HTERT RPE-1 (cell line): Measurements from ENCODE around the gene PLOD2.

ENCODE experiments used
- in situ Hi-C: fragments of 300-500 bp; cut with MboI; formaldehyde crosslinking; loops from 4 replicates; pipeline ENCODE4 v1.14.3; 2020; ENCODE audit warnings: low sequenced_read_pairs

Gene PLOD2

DNA sequence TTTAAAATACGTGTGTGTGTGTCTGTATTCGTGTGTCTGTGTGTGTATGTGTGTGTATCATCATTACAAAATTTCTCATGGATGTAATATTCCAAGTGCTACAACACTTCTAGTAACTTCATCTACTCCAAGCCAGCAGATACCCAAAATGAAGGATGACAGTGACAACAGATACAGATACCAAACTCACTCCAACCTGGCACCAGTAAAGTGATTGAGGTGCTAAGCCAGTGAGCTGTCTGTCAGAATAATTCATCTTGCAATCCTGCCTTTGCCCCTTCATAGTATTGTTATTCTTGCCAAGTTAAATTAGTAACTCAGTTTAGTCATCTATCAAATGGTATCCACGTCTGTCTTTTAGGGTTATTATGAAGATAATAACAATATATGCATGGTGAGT is 58.1 kb downstream of the PLOD2 start:
- in situ Hi-C loops: no loop called here

- in situ Hi-C loops: no loop called here
Measured at GRCh38 chr3:146101538-146101937, 59.4 kb downstream of the PLOD2 start.

- in situ Hi-C loops: no loop called here
Measured at GRCh38 chr3:146100825-146101444, 60.0 kb downstream of the PLOD2 start.

DNA sequence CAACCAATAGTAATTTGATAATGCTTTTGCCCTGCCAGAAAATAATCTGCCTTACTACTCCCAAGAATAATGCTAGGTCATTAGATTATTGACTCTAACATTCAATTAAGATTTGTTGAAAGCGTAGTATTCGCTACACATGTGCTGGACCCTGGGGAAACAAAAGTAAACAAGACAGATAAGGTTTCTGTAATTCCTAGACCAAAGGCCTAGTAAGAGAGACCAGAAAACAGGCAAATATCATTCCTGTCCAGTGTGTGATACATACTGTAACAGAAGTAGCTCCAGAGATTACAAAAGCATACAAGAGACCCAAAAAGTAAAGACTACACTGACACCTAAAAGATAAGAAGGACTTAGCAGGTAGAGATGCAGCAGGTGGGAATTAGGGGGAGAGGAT is 60.8 kb downstream of the PLOD2 start:
- in situ Hi-C loops: no loop called here

- in situ Hi-C loops: no loop called here
Measured at GRCh38 chr3:146099316-146099715, 61.7 kb downstream of the PLOD2 start.

- in situ Hi-C loops: no loop called here
Measured at GRCh38 chr3:146093896-146094295, 67.1 kb downstream of the PLOD2 start.

GRCh38 chr3:146092230-146092629 is 68.8 kb downstream of the PLOD2 start:
- in situ Hi-C loops: no loop called here

GRCh38 chr3:146091397-146091796 is 69.6 kb downstream of the PLOD2 start:
- in situ Hi-C loops: no loop called here

DNA sequence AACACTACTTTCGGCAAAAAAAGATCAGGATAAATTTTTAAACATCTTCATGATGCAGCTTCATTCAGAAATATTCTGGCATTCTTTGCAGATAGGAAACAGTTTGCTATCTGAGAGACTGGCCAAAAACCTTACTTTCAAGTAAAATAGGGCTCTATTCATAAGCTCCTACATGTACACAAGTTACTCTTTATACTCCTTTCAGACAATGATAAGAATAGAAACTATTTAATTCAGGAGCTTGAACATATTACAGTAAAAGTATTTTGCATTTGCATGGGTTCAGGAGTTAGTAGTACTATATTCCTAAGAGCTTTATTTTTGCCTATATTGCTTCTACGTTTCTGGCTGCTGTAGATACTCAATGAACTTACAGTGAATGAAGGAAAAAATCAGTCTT is 70.5 kb downstream of the PLOD2 start:
- in situ Hi-C loops: no loop called here

- in situ Hi-C loops: no loop called here
Measured at GRCh38 chr3:146088840-146089239, 72.1 kb downstream of the PLOD2 start.

DNA sequence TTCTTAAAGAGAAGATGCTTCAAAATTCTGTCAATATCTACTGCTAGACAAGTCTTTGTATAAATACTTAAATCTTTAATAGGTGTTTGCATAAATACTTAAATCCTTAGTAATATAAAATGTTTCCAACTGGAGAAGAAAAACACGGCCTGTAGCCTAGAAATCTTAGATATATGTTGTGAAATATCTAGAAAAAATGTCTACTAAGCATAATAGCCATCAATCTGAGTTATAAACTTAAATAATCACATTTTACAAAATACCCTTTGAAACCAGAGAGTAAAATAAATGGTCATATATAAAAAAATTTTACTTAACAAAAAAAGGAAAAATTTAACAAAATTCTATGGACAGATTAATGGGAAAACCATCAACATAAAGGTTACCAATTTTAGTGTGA is 73.9 kb downstream of the PLOD2 start:
- in situ Hi-C loops: no loop called here

DNA sequence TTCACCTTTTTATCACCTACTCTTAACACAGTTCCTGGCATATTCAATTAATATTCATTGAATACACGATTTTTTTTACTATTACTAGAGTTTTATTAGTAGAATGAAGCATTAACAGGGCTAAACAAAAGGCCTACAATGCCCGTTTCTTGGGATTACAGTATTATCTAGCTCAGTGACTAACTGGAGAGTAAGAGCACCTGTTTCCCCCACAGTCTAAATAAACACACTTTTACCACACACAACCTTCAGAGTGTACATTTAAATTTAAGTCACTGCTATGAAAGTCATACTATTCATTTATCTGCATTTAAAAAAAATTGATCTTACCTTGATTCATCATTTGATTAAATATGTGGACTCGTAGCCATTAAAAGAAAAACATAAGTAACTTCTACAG is 74.8 kb downstream of the PLOD2 start:
- in situ Hi-C loops: no loop called here

GRCh38 chr3:146085678-146086077 is 75.3 kb downstream of the PLOD2 start:
- in situ Hi-C loops: no loop called here

- in situ Hi-C loops: no loop called here
Measured at GRCh38 chr3:146080578-146080977, 80.4 kb downstream of the PLOD2 start.

- in situ Hi-C loops: no loop called here
Measured at GRCh38 chr3:146078031-146078430, 83.0 kb downstream of the PLOD2 start.

GRCh38 chr3:146077181-146077580 is 83.8 kb downstream of the PLOD2 start:
- in situ Hi-C loops: no loop called here

DNA sequence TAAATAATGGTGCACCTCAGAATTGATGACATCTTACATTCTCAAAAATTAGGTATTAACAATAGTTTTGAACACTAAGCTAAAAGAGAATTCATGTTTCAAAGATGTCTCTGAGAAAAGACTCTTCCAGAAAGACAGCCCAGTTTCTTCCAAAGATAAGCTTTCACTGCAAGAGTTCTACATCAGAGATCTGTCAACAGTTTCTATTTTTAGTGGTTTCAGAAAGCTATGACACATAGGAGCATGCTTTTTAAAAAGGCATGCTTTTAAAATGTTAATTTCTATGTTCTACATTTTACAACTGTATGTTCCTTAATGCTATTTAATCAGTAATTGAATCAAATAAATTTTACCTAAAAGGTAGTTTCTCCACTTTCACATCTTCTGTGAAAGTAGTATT is 88.2 kb downstream of the PLOD2 start:
- in situ Hi-C loops: no loop called here

DNA sequence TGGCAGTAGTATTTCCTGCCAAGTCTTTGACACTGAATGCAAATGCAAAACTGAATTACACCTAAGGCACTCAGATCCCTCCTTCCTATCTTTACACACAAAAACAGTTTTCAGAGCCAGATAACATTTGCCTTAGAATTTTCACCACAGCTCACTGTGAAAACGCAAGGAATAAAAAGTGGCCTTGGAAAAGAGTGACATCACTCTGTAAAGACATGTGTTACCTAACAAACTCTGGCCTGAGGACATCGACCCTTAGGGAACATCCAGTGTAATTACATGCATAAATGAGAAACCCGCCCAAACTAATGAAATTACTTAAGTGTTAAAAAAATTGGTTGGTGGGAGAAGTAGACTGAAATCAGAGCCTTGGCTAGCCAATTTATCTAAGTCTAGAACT is 88.9 kb downstream of the PLOD2 start:
- in situ Hi-C loops: no loop called here

DNA sequence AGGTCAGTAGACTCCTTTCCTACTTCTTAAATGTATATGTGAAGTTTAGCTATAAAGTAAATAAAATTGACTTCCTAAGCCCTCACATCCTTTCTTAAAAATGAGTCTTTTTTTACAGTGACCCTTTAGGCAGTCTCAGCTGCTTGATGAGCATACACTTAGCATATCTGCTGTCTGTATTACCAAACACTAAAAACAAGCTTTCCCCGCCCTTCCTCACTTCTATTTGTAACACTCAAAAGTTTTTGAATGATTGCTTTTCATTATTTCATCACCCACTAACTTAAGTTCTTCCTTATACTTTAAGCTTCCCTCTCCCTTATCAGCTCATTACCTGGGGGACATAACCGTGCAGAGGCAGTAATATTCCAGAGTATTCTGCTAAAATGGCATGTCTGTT is 89.4 kb downstream of the PLOD2 start:
- in situ Hi-C loops: no loop called here

DNA sequence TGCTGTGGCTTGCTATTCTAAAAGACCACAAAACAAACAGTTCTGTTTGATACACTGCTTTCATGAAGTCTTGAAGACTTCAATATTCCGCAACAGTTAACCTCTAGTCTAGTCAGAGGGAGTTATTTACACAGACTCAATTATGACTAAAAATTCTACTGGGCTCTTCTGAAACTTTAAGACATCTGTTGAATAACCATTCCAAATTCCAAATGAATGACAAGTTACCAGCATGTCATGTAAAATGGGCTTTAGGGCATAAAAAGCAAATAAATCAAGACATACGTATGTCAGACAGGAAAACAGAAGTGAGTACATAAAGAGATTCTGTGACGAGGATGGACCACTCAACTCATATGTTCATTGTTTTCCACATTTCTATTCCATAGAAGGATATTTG is 93.9 kb downstream of the PLOD2 start:
- in situ Hi-C loops: no loop called here

DNA sequence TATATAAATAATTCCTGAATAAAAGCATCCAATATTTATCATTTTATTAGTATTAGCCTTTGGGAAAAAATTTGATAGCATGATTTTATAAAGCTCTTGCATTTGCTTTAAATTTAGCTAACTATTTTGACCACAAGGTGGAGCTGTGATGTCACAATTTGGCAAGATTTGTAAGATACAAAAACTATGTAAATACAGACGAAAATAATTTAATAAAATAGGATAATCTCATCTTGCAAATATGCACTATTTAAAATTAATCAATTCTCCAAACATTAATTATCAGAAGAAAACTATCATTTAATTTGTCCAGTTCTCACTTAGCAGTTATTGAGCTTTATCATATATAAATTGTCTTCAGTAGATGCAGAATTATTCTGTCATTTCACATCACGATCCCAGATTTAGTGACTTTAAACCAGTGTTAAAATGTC is 95.4 kb downstream of the PLOD2 start:
- in situ Hi-C loops: no loop called here

GRCh38 chr3:146058241-146058640 is 102.7 kb downstream of the PLOD2 start:
- in situ Hi-C loops: no loop called here

- in situ Hi-C loops: no loop called here
Measured at GRCh38 chr3:146052791-146053310, 108.1 kb downstream of the PLOD2 start.
